Measurements from ENCODE around the gene SLC23A2. TPM values are rescaled to one million over a fixed set of nuclear protein-coding genes. Genes with fewer than 3 reads are reported as not detected.

Gene SLC23A2
- total RNA-seq, 4 donors from 2014 or later: 2.6 to 3.6 (median 3.1) TPM

- no peak for DNase-seq
- no peaks in the 10 kb centered on the region for H3K27me3 ChIP-seq
- in situ Hi-C loops (cut with MboI; ENCODE audit: low sequenced_read_pairs in 4 of 4): no loop called here
- no peak overlapping the region for H3K27ac ChIP-seq
- H3K9me3 ChIP-seq: no peaks in the 10 kb centered on the region
- no peak overlapping the region for H3K4me3 ChIP-seq
- H3K36me3 ChIP-seq: no peaks in the 10 kb centered on the region
- intact Hi-C loops (cut with DNase I; ENCODE audit: low total_unique reads): no loop called here
- H3K4me1 ChIP-seq: no peaks in the 10 kb centered on the region
- no peak for TF ChIP-seq CTCF (IDR thresholded peaks at IDR 0.05 in 4 of 5, conservative IDR thresholded peaks at IDR 0.05 in 1 of 5)
- TF ChIP-seq POLR2A (IDR thresholded peaks at IDR 0.05): no peak
- no peak for ATAC-seq
Observed at GRCh38 chr20:4910951-4911350, 90.4 kb downstream of the SLC23A2 start.

GRCh38 chr20:4905613-4906012 lies 95.7 kb downstream of the SLC23A2 start:
- DNase-seq (no peak), ATAC-seq (no peak)
- Histone ChIP-seq H3K27ac (no peak overlapping the region), H3K4me3 (no peak overlapping the region), H3K4me1 (no peaks in the 10 kb centered on the region), H3K36me3 (no peaks in the 10 kb centered on the region), H3K27me3 (no peaks in the 10 kb centered on the region), H3K9me3 (no peaks in the 10 kb centered on the region)
- intact Hi-C loops (cut with DNase I; ENCODE audit: low total_unique reads): no loop called here
- no peak for TF ChIP-seq CTCF (IDR thresholded peaks at IDR 0.05 in 4 of 5, conservative IDR thresholded peaks at IDR 0.05 in 1 of 5)
- no peak for TF ChIP-seq POLR2A (IDR thresholded peaks at IDR 0.05)
- in situ Hi-C loops (cut with MboI; ENCODE audit: low sequenced_read_pairs in 4 of 4): no loop called here

GRCh38 chr20:4905195-4905594 lies 96.1 kb downstream of the SLC23A2 start:
- Histone ChIP-seq H3K4me1 (no peaks in the 10 kb centered on the region), H3K27ac (no peak overlapping the region), H3K27me3 (no peaks in the 10 kb centered on the region), H3K9me3 (no peaks in the 10 kb centered on the region), H3K4me3 (no peak overlapping the region), H3K36me3 (no peaks in the 10 kb centered on the region)
- in situ Hi-C loops (cut with MboI; ENCODE audit: low sequenced_read_pairs in 4 of 4) (no loop called here), intact Hi-C loops (cut with DNase I; ENCODE audit: low total_unique reads) (no loop called here)
- no peak for ATAC-seq
- TF ChIP-seq CTCF (IDR thresholded peaks at IDR 0.05 in 4 of 5, conservative IDR thresholded peaks at IDR 0.05 in 1 of 5): no peak
- TF ChIP-seq POLR2A (IDR thresholded peaks at IDR 0.05): no peak
- no peak for DNase-seq

- ATAC-seq (no peak), DNase-seq (no peak)
- TF ChIP-seq CTCF (IDR thresholded peaks at IDR 0.05 in 4 of 5, conservative IDR thresholded peaks at IDR 0.05 in 1 of 5): no peak
- no peak for TF ChIP-seq POLR2A (IDR thresholded peaks at IDR 0.05)
- H3K9me3 ChIP-seq: no peaks in the 10 kb centered on the region
- in situ Hi-C loops (cut with MboI; ENCODE audit: low sequenced_read_pairs in 4 of 4): no loop called here
- H3K4me3 ChIP-seq: no peak overlapping the region
- H3K27ac ChIP-seq: no peak overlapping the region
- no peaks in the 10 kb centered on the region for H3K27me3 ChIP-seq
- no peaks in the 10 kb centered on the region for H3K36me3 ChIP-seq
- intact Hi-C loops (cut with DNase I; ENCODE audit: low total_unique reads): no loop called here
- H3K4me1 ChIP-seq: no peaks in the 10 kb centered on the region
Observed at GRCh38 chr20:4904127-4904860, 97.0 kb downstream of the SLC23A2 start.

GRCh38 chr20:4902788-4903187 lies 98.5 kb downstream of the SLC23A2 start:
- Histone ChIP-seq H3K27me3 (no peaks in the 10 kb centered on the region), H3K4me3 (no peak overlapping the region), H3K9me3 (no peaks in the 10 kb centered on the region), H3K4me1 (peaks cover 0 to 3% of the 10 kb centered on the region in 2 donors), H3K36me3 (no peaks in the 10 kb centered on the region), H3K27ac (no peak overlapping the region)
- TF ChIP-seq CTCF (IDR thresholded peaks at IDR 0.05 in 4 of 5, conservative IDR thresholded peaks at IDR 0.05 in 1 of 5) (no peak), POLR2A (IDR thresholded peaks at IDR 0.05) (no peak)
- in situ Hi-C loops (cut with MboI; ENCODE audit: low sequenced_read_pairs in 4 of 4): no loop called here
- no peak for ATAC-seq
- no peak for DNase-seq
- intact Hi-C loops (cut with DNase I; ENCODE audit: low total_unique reads): no loop called here
